ENCODE measurements around the gene NYNRIN.
A peak's percentile ranks its signal among the peaks of the same experiment; 100 is the strongest.

Gene NYNRIN

DNA sequence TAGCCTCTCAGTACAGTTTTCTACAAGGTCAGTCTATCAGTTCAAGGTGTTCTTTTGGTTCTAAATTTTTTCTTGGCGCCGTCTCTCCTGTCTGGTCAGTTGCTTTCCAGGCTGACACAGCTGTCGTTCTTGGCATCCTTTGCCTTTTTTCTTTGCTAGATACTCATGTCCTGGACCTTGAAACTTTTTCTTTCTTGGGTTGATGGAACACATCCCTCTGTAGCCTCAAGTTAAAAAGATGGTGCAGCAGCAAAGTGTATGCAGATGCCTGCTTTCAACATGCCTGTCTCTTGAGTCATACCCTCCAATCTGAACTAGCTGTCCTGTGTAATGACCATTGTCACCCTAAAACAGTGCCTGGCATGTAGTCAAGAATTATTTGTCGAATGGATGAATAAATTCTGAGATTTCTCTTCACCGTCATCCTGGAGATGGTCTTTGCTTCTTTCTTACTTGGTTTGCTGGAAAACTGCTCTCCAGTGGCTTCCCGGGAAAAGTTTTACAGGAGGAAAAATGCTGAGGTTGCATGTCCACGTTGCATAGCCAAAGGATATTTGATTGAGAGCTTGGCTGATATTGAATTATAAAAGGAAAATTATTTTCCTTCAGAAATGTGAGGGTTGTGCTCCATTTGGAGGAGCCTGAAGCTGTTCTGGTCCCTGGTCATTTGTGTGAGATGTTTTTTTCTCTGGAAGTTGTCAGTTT lies 4.6 kb downstream of the NYNRIN start:
- Histone ChIP-seq H3K9ac (ENCODE audit: low read depth, low read length, poor library complexity, severe bottlenecking) (peak overlapping the region; percentile 57), H2AFZ (ENCODE audit: low read length) (no peak overlapping the region), H3K9me2 (replicated peaks; ENCODE audit: low read depth, low read length) (no peaks in the 10 kb centered on the region), H3K79me2 (ENCODE audit: insufficient read depth, low read length) (peaks cover 63% of the 10 kb centered on the region), H3K9me3 (ENCODE audit: insufficient read depth, low read depth, low read length) (no peaks in the 10 kb centered on the region), H3K36me3 (ENCODE audit: insufficient read depth, low read length) (peaks cover 4% of the 10 kb centered on the region; the same call in 1 of the 2 replicates), H4K20me1 (ENCODE audit: insufficient read depth, low read length, poor library complexity, severe bottlenecking) (no peaks in the 10 kb centered on the region), H3K27me3 (ENCODE audit: insufficient read depth, low read length, poor library complexity, severe bottlenecking) (no peaks in the 10 kb centered on the region), H3K4me1 (ENCODE audit: insufficient read depth, low read length, poor library complexity, severe bottlenecking) (peaks cover 61% of the 10 kb centered on the region), H3K4me2 (ENCODE audit: low read depth, low read length, poor library complexity, severe bottlenecking) (peak overlapping the region; percentile 90), H3F3A (ENCODE audit: low read depth) (no peaks in the 10 kb centered on the region), H3K4me3 (ENCODE audit: low read length, poor library complexity, severe bottlenecking) (peak overlapping the region; percentile 78)
- TF ChIP-seq EZH2phosphoT487 (IDR thresholded peaks at IDR 0.05; ENCODE audit: borderline replicate concordance), result no peak
- TF ChIP-seq, protein P1, sequence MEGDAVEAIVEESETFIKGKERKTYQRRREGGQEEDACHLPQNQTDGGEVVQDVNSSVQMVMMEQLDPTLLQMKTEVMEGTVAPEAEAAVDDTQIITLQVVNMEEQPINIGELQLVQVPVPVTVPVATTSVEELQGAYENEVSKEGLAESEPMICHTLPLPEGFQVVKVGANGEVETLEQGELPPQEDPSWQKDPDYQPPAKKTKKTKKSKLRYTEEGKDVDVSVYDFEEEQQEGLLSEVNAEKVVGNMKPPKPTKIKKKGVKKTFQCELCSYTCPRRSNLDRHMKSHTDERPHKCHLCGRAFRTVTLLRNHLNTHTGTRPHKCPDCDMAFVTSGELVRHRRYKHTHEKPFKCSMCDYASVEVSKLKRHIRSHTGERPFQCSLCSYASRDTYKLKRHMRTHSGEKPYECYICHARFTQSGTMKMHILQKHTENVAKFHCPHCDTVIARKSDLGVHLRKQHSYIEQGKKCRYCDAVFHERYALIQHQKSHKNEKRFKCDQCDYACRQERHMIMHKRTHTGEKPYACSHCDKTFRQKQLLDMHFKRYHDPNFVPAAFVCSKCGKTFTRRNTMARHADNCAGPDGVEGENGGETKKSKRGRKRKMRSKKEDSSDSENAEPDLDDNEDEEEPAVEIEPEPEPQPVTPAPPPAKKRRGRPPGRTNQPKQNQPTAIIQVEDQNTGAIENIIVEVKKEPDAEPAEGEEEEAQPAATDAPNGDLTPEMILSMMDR (conservative IDR thresholded peaks at IDR 0.05; ENCODE audit: low read length), result no peak

DNA sequence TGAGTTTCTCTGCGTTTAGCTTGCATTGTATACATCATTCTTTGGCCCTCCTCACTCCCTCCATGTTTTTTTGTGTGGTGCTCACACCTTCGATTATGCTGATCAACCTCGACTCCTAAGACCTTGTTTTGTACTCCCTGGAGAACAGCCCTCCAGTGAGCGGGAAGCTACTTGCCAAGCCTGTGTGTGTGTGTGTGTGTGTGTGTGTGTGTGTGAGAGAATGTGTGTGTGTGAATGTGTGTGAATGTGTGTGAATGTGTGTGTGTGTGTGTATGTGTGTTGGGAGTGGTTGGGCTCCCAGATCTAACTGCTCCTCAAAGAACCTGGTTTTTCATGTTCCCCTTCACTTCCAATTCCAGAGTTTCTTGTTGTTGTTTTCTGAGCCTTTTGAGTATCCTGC lies 6.0 kb downstream of the NYNRIN start:
- H4K20me1 ChIP-seq (ENCODE audit: insufficient read depth, low read length, poor library complexity, severe bottlenecking), result no peaks in the 10 kb centered on the region
- peaks cover 55% of the 10 kb centered on the region for H3K4me1 ChIP-seq (ENCODE audit: insufficient read depth, low read length, poor library complexity, severe bottlenecking)
- no peaks in the 10 kb centered on the region for H3K9me3 ChIP-seq (ENCODE audit: insufficient read depth, low read depth, low read length)
- no peaks in the 10 kb centered on the region for H3F3A ChIP-seq (ENCODE audit: low read depth)
- H3K9me2 ChIP-seq (replicated peaks; ENCODE audit: low read depth, low read length), result no peaks in the 10 kb centered on the region
- H3K4me2 ChIP-seq (ENCODE audit: low read depth, low read length, poor library complexity, severe bottlenecking), result peak overlapping the region; percentile 90
- peak overlapping the region; percentile 57 for H3K9ac ChIP-seq (ENCODE audit: low read depth, low read length, poor library complexity, severe bottlenecking)
- TF ChIP-seq EZH2phosphoT487 (IDR thresholded peaks at IDR 0.05; ENCODE audit: borderline replicate concordance), result no peak
- H2AFZ ChIP-seq (ENCODE audit: low read length), result no peak overlapping the region
- peaks cover 55% of the 10 kb centered on the region for H3K79me2 ChIP-seq (ENCODE audit: insufficient read depth, low read length)
- H3K4me3 ChIP-seq (ENCODE audit: low read length, poor library complexity, severe bottlenecking), result peak overlapping the region; percentile 78
- no peaks in the 10 kb centered on the region for H3K27me3 ChIP-seq (ENCODE audit: insufficient read depth, low read length, poor library complexity, severe bottlenecking)
- peaks cover 14% of the 10 kb centered on the region; the same call in 1 of the 2 replicates for H3K36me3 ChIP-seq (ENCODE audit: insufficient read depth, low read length)

DNA sequence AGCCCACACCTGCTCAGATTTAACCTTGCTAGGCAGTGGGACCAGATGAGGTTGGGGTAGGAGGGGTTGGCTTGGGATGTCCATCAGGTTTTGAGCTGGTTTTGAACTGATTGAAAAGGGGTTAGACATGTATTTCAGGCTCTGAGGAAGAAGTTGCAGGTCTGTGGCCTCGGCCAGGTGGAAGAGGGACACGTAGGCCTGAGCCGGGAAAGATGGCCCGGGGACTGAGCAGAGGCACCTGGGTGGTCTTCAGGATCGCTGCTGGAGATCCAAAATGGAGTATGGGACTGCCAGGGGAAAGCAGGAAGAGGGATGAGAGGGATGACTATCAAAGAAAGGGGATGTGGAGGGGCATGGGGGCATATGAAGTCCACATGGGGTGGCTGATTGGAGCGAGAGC lies 7.6 kb downstream of the NYNRIN start:
- Histone ChIP-seq H3K4me3 (ENCODE audit: low read length, poor library complexity, severe bottlenecking) (no peak overlapping the region), H3K9ac (ENCODE audit: low read depth, low read length, poor library complexity, severe bottlenecking) (no peak overlapping the region), H3K9me2 (replicated peaks; ENCODE audit: low read depth, low read length) (no peaks in the 10 kb centered on the region), H3K36me3 (ENCODE audit: insufficient read depth, low read length) (peaks cover 14% of the 10 kb centered on the region; the same call in 1 of the 2 replicates), H4K20me1 (ENCODE audit: insufficient read depth, low read length, poor library complexity, severe bottlenecking) (no peaks in the 10 kb centered on the region), H3K4me1 (ENCODE audit: insufficient read depth, low read length, poor library complexity, severe bottlenecking) (peaks cover 42% of the 10 kb centered on the region), H3K4me2 (ENCODE audit: low read depth, low read length, poor library complexity, severe bottlenecking) (no peak overlapping the region), H3K79me2 (ENCODE audit: insufficient read depth, low read length) (peaks cover 41% of the 10 kb centered on the region), H2AFZ (ENCODE audit: low read length) (no peak overlapping the region), H3K9me3 (ENCODE audit: insufficient read depth, low read depth, low read length) (no peaks in the 10 kb centered on the region), H3K27me3 (ENCODE audit: insufficient read depth, low read length, poor library complexity, severe bottlenecking) (no peaks in the 10 kb centered on the region), H3F3A (ENCODE audit: low read depth) (no peaks in the 10 kb centered on the region)
- no peak for TF ChIP-seq EZH2phosphoT487 (IDR thresholded peaks at IDR 0.05; ENCODE audit: borderline replicate concordance)
- TF ChIP-seq, protein P1 (conservative IDR thresholded peaks at IDR 0.05; ENCODE audit: low read length), result no peak

Data from Loucy (cell line).